H9 (cell line): ENCODE measurements around the gene ADAMTSL5. TPM values are rescaled to one million over a fixed set of nuclear protein-coding genes. Genes with fewer than 3 reads are reported as not detected.

Experiments used
- DNase-seq: peaks from one replicate; pipeline ENCODE4 v3.0.0-alpha.2; 2017
- H2AFZ ChIP-seq: one replicate; pipeline ENCODE4 v1.6.1; 2013; ENCODE audit warnings: mild to moderate bottlenecking, low read length, control low read depth, moderate library complexity
- H2AK5ac ChIP-seq: 2 replicates; pipeline ENCODE4 v1.6.1; 2013; ENCODE audit warnings: low read length, control low read depth, mixed read lengths; ENCODE audit not compliant: insufficient read length
- H2BK120ac ChIP-seq: one replicate; pipeline ENCODE4 v1.6.1; 2013; ENCODE audit warnings: low read depth, mild to moderate bottlenecking, low read length, control low read depth, inconsistent platforms; ENCODE audit not compliant: poor library complexity, severe bottlenecking
- H2BK12ac ChIP-seq: 2 replicates; pipeline ENCODE4 v1.6.1; 2013; ENCODE audit warnings: low read length, control low read depth, mixed read lengths, low read depth; ENCODE audit not compliant: insufficient read length
- H2BK15ac ChIP-seq: 2 replicates; pipeline ENCODE4 v1.6.1; 2013; ENCODE audit warnings: low read depth, low read length, control low read depth
- H2BK20ac ChIP-seq: one replicate; pipeline ENCODE4 v1.6.1; 2013; ENCODE audit warnings: low read depth, mild to moderate bottlenecking, low read length, control low read depth, inconsistent platforms; ENCODE audit not compliant: poor library complexity, severe bottlenecking
- H2BK5ac ChIP-seq: 2 replicates; pipeline ENCODE4 v1.6.1; 2013; ENCODE audit warnings: low read length, control low read depth, mixed read lengths; ENCODE audit not compliant: insufficient read length
- H3K14ac ChIP-seq: 2 replicates; pipeline ENCODE4 v1.6.1; 2013; ENCODE audit warnings: low read length, control low read depth; ENCODE audit not compliant: insufficient read depth
- H3K18ac ChIP-seq: 2 replicates; pipeline ENCODE4 v1.6.1; 2013; ENCODE audit warnings: low read depth, mild to moderate bottlenecking, mixed read lengths, low read length, control low read depth; ENCODE audit not compliant: insufficient read length
- H3K23ac ChIP-seq: 2 replicates; pipeline ENCODE4 v1.6.1; 2013; ENCODE audit warnings: low read length, control low read depth, mixed read lengths, low read depth; ENCODE audit not compliant: insufficient read length
- H3K23me2 ChIP-seq: 2 replicates; pipeline ENCODE4 v1.6.1; 2013; ENCODE audit warnings: low read depth, mild to moderate bottlenecking, mixed read lengths, low read length, control low read depth; ENCODE audit not compliant: insufficient read length, poor library complexity, severe bottlenecking
- H3K27ac ChIP-seq: 2 replicates; pipeline ENCODE4 v1.5.1; 2013; ENCODE audit warnings: low read length, control low read depth, mixed read lengths, low read depth; ENCODE audit not compliant: insufficient read length
- H3K27me3 ChIP-seq: 2 replicates; pipeline ENCODE4 v1.6.1; 2013; ENCODE audit warnings: low read length, control low read depth, inconsistent platforms; ENCODE audit not compliant: insufficient read depth
- H3K4ac ChIP-seq: 2 replicates; pipeline ENCODE4 v1.6.1; 2013; ENCODE audit warnings: low read depth, mild to moderate bottlenecking, control low read depth, inconsistent platforms, low read length, moderate library complexity
- H3K4me1 ChIP-seq: 2 replicates; pipeline ENCODE4 v1.6.1; 2013; ENCODE audit warnings: low read length, control low read depth, inconsistent platforms; ENCODE audit not compliant: insufficient read depth
- H3K4me2 ChIP-seq: 2 replicates; pipeline ENCODE4 v1.6.1; 2013; ENCODE audit warnings: low read length, control low read depth, mixed read lengths; ENCODE audit not compliant: insufficient read length, insufficient read depth
- H3K56ac ChIP-seq: 2 replicates; pipeline ENCODE4 v1.6.1; 2013; ENCODE audit warnings: low read depth, mild to moderate bottlenecking, mixed read lengths, low read length, control low read depth; ENCODE audit not compliant: insufficient read length
- H3K79me1 ChIP-seq: 2 replicates; pipeline ENCODE4 v1.6.1; 2013; ENCODE audit warnings: low read depth, mild to moderate bottlenecking, moderate library complexity, low read length, control low read depth, inconsistent platforms; ENCODE audit not compliant: insufficient read depth, poor library complexity, severe bottlenecking
- H3K79me2 ChIP-seq: 2 replicates; pipeline ENCODE4 v1.6.1; 2013; ENCODE audit warnings: low read length, control low read depth, inconsistent platforms; ENCODE audit not compliant: insufficient read depth
- H3K9ac ChIP-seq: 2 replicates; pipeline ENCODE4 v1.6.1; 2013; ENCODE audit warnings: low read length, control low read depth, mixed read lengths; ENCODE audit not compliant: insufficient read length; ENCODE audit errors: extremely low read depth
- H3K9me3 ChIP-seq: one replicate; pipeline ENCODE4 v1.6.1; 2013; ENCODE audit warnings: low read depth, low read length, inconsistent platforms; ENCODE audit not compliant: control insufficient read depth
- H3T11ph ChIP-seq: one replicate; pipeline ENCODE4 v1.6.1; 2013; ENCODE audit warnings: mild to moderate bottlenecking, low read length, control low read depth, inconsistent platforms
- H4K20me1 ChIP-seq: one replicate; pipeline ENCODE4 v1.6.1; 2013; ENCODE audit not compliant: control insufficient read depth, insufficient read length, insufficient read depth
- H4K5ac ChIP-seq: 2 replicates; pipeline ENCODE4 v1.6.1; 2013; ENCODE audit warnings: low read depth, mild to moderate bottlenecking, mixed read lengths, low read length, control low read depth; ENCODE audit not compliant: insufficient read length
- H4K8ac ChIP-seq: replicated peaks from 2 replicates; pipeline ENCODE4 v1.6.1; 2013; ENCODE audit warnings: low read length, control low read depth, mixed read lengths, low read depth; ENCODE audit not compliant: insufficient read length
- H4K91ac ChIP-seq: 2 replicates; pipeline ENCODE4 v1.6.1; 2013; ENCODE audit warnings: low read depth, mild to moderate bottlenecking, moderate library complexity, mixed read lengths, low read length, control low read depth; ENCODE audit not compliant: insufficient read length
- H3K27ac Mint-ChIP-seq, 3 experiments: 2 replicates in 2 of 3; 3 replicates in 1 of 3; pipeline ENCODE4 v1.8.0; 2020 to 2021; ENCODE audit warnings: mixed read lengths in 3 of 3, mild to moderate bottlenecking in 1 of 3, moderate library complexity in 1 of 3
- H3K27me3 Mint-ChIP-seq: 2 replicates; pipeline ENCODE4 v1.8.0; 2021; ENCODE audit warnings: low read depth, mild to moderate bottlenecking, moderate library complexity, mixed read lengths
- H3K36me3 Mint-ChIP-seq, 3 experiments: 2 replicates in 2 of 3; 3 replicates in 1 of 3; pipeline ENCODE4 v1.8.0; 2020 to 2021; ENCODE audit warnings: low read depth in 3 of 3, mixed read lengths in 3 of 3; ENCODE audit not compliant: insufficient read depth in 1 of 3
- H3K4me1 Mint-ChIP-seq, 2 experiments: 2 replicates each; pipeline ENCODE4 v1.8.0; 2020; ENCODE audit warnings: mixed read lengths in 2 of 2
- H3K4me3 Mint-ChIP-seq, 2 experiments: 2 replicates in 1 of 2; 3 replicates in 1 of 2; pipeline ENCODE4 v1.8.0; 2020 to 2021; ENCODE audit warnings: mild to moderate bottlenecking in 2 of 2, mixed read lengths in 2 of 2, moderate library complexity in 1 of 2
- H3K9me3 Mint-ChIP-seq, 2 experiments: 2 replicates in 1 of 2; 3 replicates in 1 of 2; pipeline ENCODE4 v1.8.0; 2020; ENCODE audit warnings: mild to moderate bottlenecking in 2 of 2, mixed read lengths in 2 of 2, moderate library complexity in 1 of 2
- WGBS: extraction: QIAGEN DNeasy Blood & Tissue Kit; methylation state at CpG from one replicate; pipeline ENCODE4 v1.1.7; 2013; ENCODE audit warnings: missing lambda C conversion rate, low lambda C conversion rate, mixed read lengths; ENCODE audit not compliant: insufficient read length; ENCODE audit errors: extremely low coverage; 5-methylcytosine and 5-hydroxymethylcytosine counted together
- total RNA-seq: library from RNA; stranded (reverse); gene quantifications from 2 replicates; pipeline ENCODE4 v1.2.1, GENCODE V29; 2021
- TF ChIP-seq, protein P1 (sequence below): fragments of 200-600 bp; sonication (generic); conservative IDR thresholded peaks from 3 replicates; pipeline ENCODE4 v1.8.0; 2021; ENCODE audit warnings: antibody characterized with exemption, mild to moderate bottlenecking

Gene ADAMTSL5
- total RNA-seq, 1 experiment from 2014 or later, result 1.5 TPM

DNA sequence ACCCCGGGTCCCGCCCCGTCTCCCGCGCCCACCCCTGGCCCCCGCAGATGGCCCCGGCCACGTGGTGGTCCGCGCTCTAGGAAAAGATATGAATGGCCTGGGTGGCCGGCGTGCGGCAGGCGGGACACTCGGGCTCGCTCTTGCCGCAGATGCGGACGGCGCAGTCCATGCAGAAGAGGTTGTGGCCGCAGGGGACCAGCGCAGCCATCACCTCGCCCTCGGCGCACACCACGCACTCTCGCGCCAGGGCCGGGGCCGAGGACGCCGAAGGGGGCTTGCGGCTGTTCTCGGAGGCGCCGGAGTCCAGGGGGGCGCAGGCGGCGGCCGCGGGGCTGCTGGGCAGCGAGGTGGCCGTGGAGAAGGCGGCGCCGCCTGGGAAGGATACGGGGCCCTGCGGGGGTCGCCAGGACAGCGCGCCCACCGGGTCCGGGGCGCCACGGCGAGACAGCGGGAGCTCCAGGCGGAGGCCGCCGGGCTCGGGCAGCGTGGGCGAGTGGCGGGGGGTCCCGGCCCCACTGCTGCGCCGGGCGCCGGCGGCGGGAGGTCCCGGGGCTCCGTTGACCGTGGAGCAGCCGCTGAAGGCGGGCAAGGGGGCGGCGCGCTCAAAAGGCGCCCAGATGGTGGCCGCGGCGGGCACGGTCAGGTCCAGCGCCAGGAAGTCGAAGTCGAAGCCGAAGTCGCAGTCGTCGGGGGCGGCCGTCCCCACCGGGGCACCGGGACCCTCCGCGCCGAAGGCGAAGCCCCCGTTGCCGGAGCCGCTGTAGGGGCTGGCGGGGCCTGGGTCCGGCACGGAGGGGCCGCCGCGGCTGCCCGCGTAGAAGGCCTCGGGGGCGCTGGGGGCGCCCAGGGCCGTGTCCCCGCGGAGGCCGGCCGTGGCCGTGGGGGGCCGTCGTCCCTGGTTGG lies 42.9 kb upstream of the ADAMTSL5 start:
- Mint-ChIP-seq H3K4me3 (no peak overlapping the region), H3K27ac (no peak overlapping the region), H3K4me1 (no peaks in the 10 kb centered on the region), H3K9me3 (no peaks in the 10 kb centered on the region), H3K36me3 (peaks cover 0 to 24% (median 18%) of the 10 kb centered on the region in 3 experiments; a peak in 5 of 7 replicates), H3K27me3 (no peaks in the 10 kb centered on the region; the same call in 1 of the 2 replicates)
- H3K27ac ChIP-seq, result no peak overlapping the region
- peaks cover 6% of the 10 kb centered on the region for H3K79me1 ChIP-seq
- H2BK15ac ChIP-seq, result no peak overlapping the region
- H2AFZ ChIP-seq, result no peak overlapping the region
- no peak overlapping the region for H3K18ac ChIP-seq
- H3K23ac ChIP-seq, result no peak overlapping the region
- no peak overlapping the region for H3K4me2 ChIP-seq
- no peak overlapping the region for H3K14ac ChIP-seq
- no peaks in the 10 kb centered on the region for H3K4me1 ChIP-seq
- H2BK120ac ChIP-seq, result no peak overlapping the region
- H2AK5ac ChIP-seq, result no peak overlapping the region
- no peak overlapping the region for H4K5ac ChIP-seq
- no peak overlapping the region for H4K8ac ChIP-seq
- H4K91ac ChIP-seq, result no peak overlapping the region
- H2BK5ac ChIP-seq, result no peak overlapping the region
- TF ChIP-seq, protein P1, sequence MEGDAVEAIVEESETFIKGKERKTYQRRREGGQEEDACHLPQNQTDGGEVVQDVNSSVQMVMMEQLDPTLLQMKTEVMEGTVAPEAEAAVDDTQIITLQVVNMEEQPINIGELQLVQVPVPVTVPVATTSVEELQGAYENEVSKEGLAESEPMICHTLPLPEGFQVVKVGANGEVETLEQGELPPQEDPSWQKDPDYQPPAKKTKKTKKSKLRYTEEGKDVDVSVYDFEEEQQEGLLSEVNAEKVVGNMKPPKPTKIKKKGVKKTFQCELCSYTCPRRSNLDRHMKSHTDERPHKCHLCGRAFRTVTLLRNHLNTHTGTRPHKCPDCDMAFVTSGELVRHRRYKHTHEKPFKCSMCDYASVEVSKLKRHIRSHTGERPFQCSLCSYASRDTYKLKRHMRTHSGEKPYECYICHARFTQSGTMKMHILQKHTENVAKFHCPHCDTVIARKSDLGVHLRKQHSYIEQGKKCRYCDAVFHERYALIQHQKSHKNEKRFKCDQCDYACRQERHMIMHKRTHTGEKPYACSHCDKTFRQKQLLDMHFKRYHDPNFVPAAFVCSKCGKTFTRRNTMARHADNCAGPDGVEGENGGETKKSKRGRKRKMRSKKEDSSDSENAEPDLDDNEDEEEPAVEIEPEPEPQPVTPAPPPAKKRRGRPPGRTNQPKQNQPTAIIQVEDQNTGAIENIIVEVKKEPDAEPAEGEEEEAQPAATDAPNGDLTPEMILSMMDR, result no peak
- no peak for DNase-seq
- H4K20me1 ChIP-seq, result no peaks in the 10 kb centered on the region
- no peak overlapping the region for H3T11ph ChIP-seq
- no peak overlapping the region for H3K56ac ChIP-seq
- H3K4ac ChIP-seq, result no peak overlapping the region
- H2BK12ac ChIP-seq, result no peak overlapping the region
- H3K9ac ChIP-seq, result no peak overlapping the region
- no peaks in the 10 kb centered on the region for H3K9me3 ChIP-seq
- no peaks in the 10 kb centered on the region for H3K23me2 ChIP-seq
- no peaks in the 10 kb centered on the region for H3K27me3 ChIP-seq
- no peak overlapping the region for H2BK20ac ChIP-seq
- peaks cover 4% of the 10 kb centered on the region; the same call in 1 of the 2 replicates for H3K79me2 ChIP-seq
- no CpG with 5 or more reads among the region's 121 CpGs for WGBS
